ENCODE results near the gene ORC4. TPM values are rescaled to one million over a fixed set of nuclear protein-coding genes. Genes with fewer than 3 reads are reported as not detected.
A peak's percentile ranks its signal among the peaks of the same experiment; 100 is the strongest.

Gene ORC4
- total RNA-seq, 2 donors from 2014 or later, result 57.8 to 61.0 TPM

DNA sequence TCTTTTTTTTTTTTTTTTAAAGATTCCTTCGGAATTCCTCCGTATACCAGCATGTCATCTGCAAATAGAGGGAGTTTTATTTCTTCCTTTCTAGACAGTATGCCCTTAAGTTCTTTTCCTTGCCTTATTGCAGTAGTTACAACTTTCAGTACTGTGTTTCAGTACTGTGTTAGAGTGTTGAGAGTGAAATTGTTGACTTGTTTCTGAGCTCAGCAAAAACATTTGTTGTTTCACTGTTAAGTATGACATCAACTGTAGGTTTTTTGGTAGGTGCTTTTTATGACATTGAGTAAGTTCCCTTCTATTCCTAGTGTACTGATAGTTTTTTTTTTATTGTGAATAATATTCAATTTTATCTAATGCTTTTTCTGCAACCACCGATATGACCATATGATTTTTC lies 131.9 kb downstream of the ORC4 start:
- H3K9me3 Mint-ChIP-seq, result no peaks in the 10 kb centered on the region
- TF ChIP-seq, protein P1, sequence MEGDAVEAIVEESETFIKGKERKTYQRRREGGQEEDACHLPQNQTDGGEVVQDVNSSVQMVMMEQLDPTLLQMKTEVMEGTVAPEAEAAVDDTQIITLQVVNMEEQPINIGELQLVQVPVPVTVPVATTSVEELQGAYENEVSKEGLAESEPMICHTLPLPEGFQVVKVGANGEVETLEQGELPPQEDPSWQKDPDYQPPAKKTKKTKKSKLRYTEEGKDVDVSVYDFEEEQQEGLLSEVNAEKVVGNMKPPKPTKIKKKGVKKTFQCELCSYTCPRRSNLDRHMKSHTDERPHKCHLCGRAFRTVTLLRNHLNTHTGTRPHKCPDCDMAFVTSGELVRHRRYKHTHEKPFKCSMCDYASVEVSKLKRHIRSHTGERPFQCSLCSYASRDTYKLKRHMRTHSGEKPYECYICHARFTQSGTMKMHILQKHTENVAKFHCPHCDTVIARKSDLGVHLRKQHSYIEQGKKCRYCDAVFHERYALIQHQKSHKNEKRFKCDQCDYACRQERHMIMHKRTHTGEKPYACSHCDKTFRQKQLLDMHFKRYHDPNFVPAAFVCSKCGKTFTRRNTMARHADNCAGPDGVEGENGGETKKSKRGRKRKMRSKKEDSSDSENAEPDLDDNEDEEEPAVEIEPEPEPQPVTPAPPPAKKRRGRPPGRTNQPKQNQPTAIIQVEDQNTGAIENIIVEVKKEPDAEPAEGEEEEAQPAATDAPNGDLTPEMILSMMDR (conservative IDR thresholded peaks at IDR 0.05), result no peak
- Histone ChIP-seq H3K27ac (ENCODE audit: low read depth, low read length) (no peak overlapping the region), H3K4me1 (ENCODE audit: control insufficient read depth, insufficient read depth, low read length) (no peaks in the 10 kb centered on the region), H3K9me3 (ENCODE audit: control insufficient read depth, low read length) (no peaks in the 10 kb centered on the region), H3K27me3 (ENCODE audit: control insufficient read depth, insufficient read depth, low read length, poor library complexity, severe bottlenecking) (no peaks in the 10 kb centered on the region), H3K36me3 (ENCODE audit: control insufficient read depth, insufficient read depth, low read length) (no peaks in the 10 kb centered on the region), H3K4me3 (ENCODE audit: low read length) (no peak overlapping the region), H3K9ac (ENCODE audit: extremely low read depth, low read length, poor library complexity, severe bottlenecking) (no peak overlapping the region)
- H3K27ac Mint-ChIP-seq, result peak overlapping the region; percentile 49
- no peaks in the 10 kb centered on the region for H3K36me3 Mint-ChIP-seq (ENCODE audit: low read depth)
- DNase-seq, result no peak
- H3K27me3 Mint-ChIP-seq (ENCODE audit: insufficient read depth), result no peaks in the 10 kb centered on the region
- H3K4me3 Mint-ChIP-seq, result no peak overlapping the region
- peaks cover 16% of the 10 kb centered on the region for H3K4me1 Mint-ChIP-seq
- 81% methylated on average over 3 of the region's 3 CpGs; no CpG with 5 or more reads in 1 of the 2 experiments for WGBS, 2 experiments (ENCODE audit: insufficient coverage in 1 of 2, insufficient read length in 1 of 2)

DNA sequence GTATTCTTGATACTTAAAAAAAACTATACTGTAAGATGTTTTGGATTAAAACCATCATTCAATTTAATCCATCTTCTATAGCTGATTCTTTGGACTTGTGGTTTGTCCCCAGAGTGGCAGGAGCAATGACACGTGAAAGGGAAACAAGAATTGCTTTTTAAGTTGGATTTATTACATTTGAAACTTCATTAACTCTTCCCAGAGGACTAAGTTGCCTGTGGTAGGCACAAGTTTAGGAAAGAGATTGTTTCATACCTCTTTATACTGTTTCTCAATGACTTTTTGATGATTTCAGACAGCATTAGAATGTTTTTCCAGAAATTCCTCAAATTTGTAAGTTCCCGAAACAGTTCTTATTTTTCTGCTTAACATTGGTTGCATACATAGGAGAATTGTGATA lies 134.4 kb downstream of the ORC4 start:
- Mint-ChIP-seq H3K4me3 (no peak overlapping the region), H3K4me1 (peaks cover 15% of the 10 kb centered on the region), H3K36me3 (ENCODE audit: low read depth) (no peaks in the 10 kb centered on the region), H3K27ac (no peak overlapping the region), H3K27me3 (ENCODE audit: insufficient read depth) (no peaks in the 10 kb centered on the region), H3K9me3 (no peaks in the 10 kb centered on the region)
- Histone ChIP-seq H3K27me3 (ENCODE audit: control insufficient read depth, insufficient read depth, low read length, poor library complexity, severe bottlenecking) (no peaks in the 10 kb centered on the region), H3K9ac (ENCODE audit: extremely low read depth, low read length, poor library complexity, severe bottlenecking) (no peak overlapping the region), H3K27ac (ENCODE audit: low read depth, low read length) (no peak overlapping the region), H3K36me3 (ENCODE audit: control insufficient read depth, insufficient read depth, low read length) (no peaks in the 10 kb centered on the region), H3K4me1 (ENCODE audit: control insufficient read depth, insufficient read depth, low read length) (no peaks in the 10 kb centered on the region), H3K9me3 (ENCODE audit: control insufficient read depth, low read length) (no peaks in the 10 kb centered on the region), H3K4me3 (ENCODE audit: low read length) (no peak overlapping the region)
- no peak for DNase-seq
- 83 to 96% methylated on average over 1 of the region's 2 CpGs for WGBS, 2 experiments (ENCODE audit: insufficient coverage in 1 of 2, insufficient read length in 1 of 2)
- TF ChIP-seq, protein P1 (conservative IDR thresholded peaks at IDR 0.05), result no peak

- no peaks in the 10 kb centered on the region for H3K4me1 ChIP-seq (ENCODE audit: control insufficient read depth, insufficient read depth, low read length)
- H3K27me3 ChIP-seq (ENCODE audit: control insufficient read depth, insufficient read depth, low read length, poor library complexity, severe bottlenecking), result no peaks in the 10 kb centered on the region
- Mint-ChIP-seq H3K27ac (no peak overlapping the region), H3K36me3 (ENCODE audit: low read depth) (no peaks in the 10 kb centered on the region), H3K27me3 (ENCODE audit: insufficient read depth) (no peaks in the 10 kb centered on the region), H3K9me3 (no peaks in the 10 kb centered on the region), H3K4me3 (no peak overlapping the region), H3K4me1 (peaks cover 15% of the 10 kb centered on the region)
- no peaks in the 10 kb centered on the region for H3K36me3 ChIP-seq (ENCODE audit: control insufficient read depth, insufficient read depth, low read length)
- H3K9me3 ChIP-seq (ENCODE audit: control insufficient read depth, low read length), result no peaks in the 10 kb centered on the region
- no peak overlapping the region for H3K4me3 ChIP-seq (ENCODE audit: low read length)
- H3K9ac ChIP-seq (ENCODE audit: extremely low read depth, low read length, poor library complexity, severe bottlenecking), result no peak overlapping the region
- H3K27ac ChIP-seq (ENCODE audit: low read depth, low read length), result no peak overlapping the region
- no peak for DNase-seq
- TF ChIP-seq, protein P1 (conservative IDR thresholded peaks at IDR 0.05), result no peak
These were observed 135.7 kb downstream of the ORC4 start for GRCh38 chr2:147884830-147885229.

All from endodermal cell (in vitro differentiated cells).